ENCODE data around the gene DDX55. TPM values are rescaled to one million over a fixed set of nuclear protein-coding genes. Genes with fewer than 3 reads are reported as not detected.
"Not testable (repeated sequence)": the region's sequence is repeated elsewhere in the genome, so short reads cannot be mapped to it uniquely, and the experiment has no call there.

DDX55 gene
- total and polyA plus RNA-seq, 2 experiments from 2014 or later: 15.2 to 16.1 TPM

DNA sequence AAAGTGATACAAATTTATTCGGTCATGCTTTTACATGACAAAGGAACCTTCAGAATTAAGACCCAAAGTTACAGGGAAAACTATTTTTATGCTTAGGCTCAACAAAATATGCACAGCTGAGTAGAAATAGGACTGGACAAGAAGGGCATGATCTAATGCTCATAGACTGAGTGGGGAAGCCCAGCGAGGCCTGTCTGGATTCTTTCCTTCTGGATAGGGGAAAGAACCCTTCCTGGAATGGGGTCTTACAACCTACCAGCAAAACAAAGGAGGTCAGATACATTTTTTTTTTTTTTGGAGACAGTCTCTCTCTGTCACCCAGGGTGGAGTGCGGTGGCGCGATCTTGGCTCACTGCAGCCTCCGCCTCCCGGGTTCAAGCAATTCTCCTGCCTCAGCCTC lies 2.2 kb upstream of the DDX55 start:
- TF ChIP-seq CTCF (IDR thresholded peaks at IDR 0.05; ENCODE audit: low read depth, low read length): no peak
- Histone ChIP-seq H3K27ac (no peak overlapping the region), H3K9me3 (ENCODE audit: low read depth) (no peaks in the 10 kb centered on the region), H3K27me3 (no peaks in the 10 kb centered on the region), H3K4me1 (ENCODE audit: low read depth) (no peaks in the 10 kb centered on the region), H3K4me3 (no peak overlapping the region), H3K36me3 (peaks cover 26% of the 10 kb centered on the region)
- DNase-seq (ENCODE audit: low read depth in 1 of 2, low spot score in 1 of 2): no peak

GRCh38 chr12:123602651-123603195 lies 824 bp downstream of the DDX55 start:
- no peak for TF ChIP-seq CTCF (IDR thresholded peaks at IDR 0.05; ENCODE audit: low read depth, low read length)
- peaks cover 7% of the 10 kb centered on the region for H3K36me3 ChIP-seq
- no peaks in the 10 kb centered on the region for H3K27me3 ChIP-seq
- peak in 1 of 2 donors; percentile 29 for DNase-seq (ENCODE audit: low read depth in 1 of 2, low spot score in 1 of 2)
- H3K4me3 ChIP-seq: peak overlapping the region; percentile 87
- no peaks in the 10 kb centered on the region for H3K4me1 ChIP-seq (ENCODE audit: low read depth)
- H3K27ac ChIP-seq: peak overlapping the region; percentile 96
- H3K9me3 ChIP-seq (ENCODE audit: low read depth): no peaks in the 10 kb centered on the region

GRCh38 chr12:123603495-123603894 lies 1.6 kb downstream of the DDX55 start:
- H3K27ac ChIP-seq; H3K9me3 ChIP-seq (ENCODE audit: low read depth); H3K27me3 ChIP-seq; H3K4me3 ChIP-seq; H3K4me1 ChIP-seq (ENCODE audit: low read depth); DNase-seq (ENCODE audit: low read depth in 1 of 2, low spot score in 1 of 2): not testable (repeated sequence)
- H3K36me3 ChIP-seq: peaks cover 12% of the 10 kb centered on the region

DNA sequence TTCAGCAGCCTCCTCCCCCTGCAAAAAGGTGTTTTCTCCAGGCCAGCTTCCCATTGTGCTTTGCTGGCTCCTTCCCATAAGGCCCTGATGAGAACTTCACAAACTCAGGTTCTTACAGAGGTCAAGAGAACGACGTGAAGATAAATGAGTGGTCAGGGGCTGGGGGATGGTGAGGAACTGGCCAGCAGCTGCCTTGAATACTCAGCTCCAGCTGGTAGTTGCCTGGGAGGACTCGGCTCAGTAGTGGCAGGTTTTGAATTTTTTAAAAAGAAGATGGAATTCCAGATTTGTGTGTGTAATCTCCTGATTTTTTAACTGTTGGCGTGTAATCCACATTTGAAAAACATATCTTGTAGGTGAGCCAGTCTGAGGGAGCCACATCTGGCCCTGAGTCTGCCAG lies 5.9 kb downstream of the DDX55 start:
- no peaks in the 10 kb centered on the region for H3K9me3 ChIP-seq (ENCODE audit: low read depth)
- peak in 1 of 2 donors; percentile 47 for DNase-seq (ENCODE audit: low read depth in 1 of 2, low spot score in 1 of 2)

DNA sequence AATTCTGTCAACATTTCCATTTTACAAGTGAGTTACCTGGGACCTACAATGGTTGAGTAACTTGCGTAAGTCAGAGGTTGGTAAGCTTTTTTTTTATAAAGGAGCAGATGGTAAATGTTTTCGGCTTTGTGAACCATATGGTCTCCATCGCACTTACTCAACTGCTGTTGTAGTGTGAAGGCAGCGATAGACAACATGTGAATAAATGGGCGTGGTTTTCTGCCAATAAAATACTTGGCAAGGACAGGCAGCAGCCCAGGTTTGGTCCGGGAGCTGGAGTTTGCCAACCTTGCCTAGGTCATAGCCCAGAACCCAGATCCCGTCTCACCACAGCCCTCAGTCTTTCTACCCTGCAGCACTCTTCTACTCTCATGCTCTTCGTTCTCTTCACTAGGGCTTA lies 6.3 kb downstream of the DDX55 start:
- TF ChIP-seq CTCF (IDR thresholded peaks at IDR 0.05; ENCODE audit: low read depth, low read length): no peak

More for the DNA sequence above, 5.9 kb downstream of the DDX55 start:
- H3K36me3 ChIP-seq: peaks cover 44% of the 10 kb centered on the region
- TF ChIP-seq CTCF (IDR thresholded peaks at IDR 0.05; ENCODE audit: low read depth, low read length): no peak
- no peaks in the 10 kb centered on the region for H3K4me1 ChIP-seq (ENCODE audit: low read depth)
- H3K27ac ChIP-seq: peak overlapping the region; percentile 75
- H3K4me3 ChIP-seq: no peak overlapping the region
- no peaks in the 10 kb centered on the region for H3K27me3 ChIP-seq

DNA sequence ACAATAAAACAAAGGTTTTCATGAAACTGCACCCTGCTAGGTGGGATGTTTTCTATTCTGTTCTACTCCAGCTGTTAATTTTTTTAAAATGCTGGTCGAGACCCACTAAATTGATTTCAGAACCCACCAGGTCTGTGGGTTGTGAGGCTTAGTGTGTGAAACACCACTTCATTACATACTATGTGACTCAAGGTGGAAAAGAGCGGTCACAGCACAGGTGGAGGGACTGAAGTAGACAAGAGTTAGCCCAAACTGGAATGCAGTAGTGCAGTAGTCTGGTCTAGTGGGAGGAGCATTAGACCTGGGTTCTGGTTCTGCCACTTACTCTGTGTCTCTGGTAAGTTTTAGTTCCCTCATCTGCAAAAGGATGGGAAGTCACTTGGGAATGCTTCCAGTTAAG lies 12.2 kb downstream of the DDX55 start:
- peaks cover 73% of the 10 kb centered on the region for H3K36me3 ChIP-seq
- TF ChIP-seq CTCF (IDR thresholded peaks at IDR 0.05; ENCODE audit: low read depth, low read length): no peak
- DNase-seq (ENCODE audit: low read depth in 1 of 2, low spot score in 1 of 2): no peak
- no peaks in the 10 kb centered on the region for H3K27me3 ChIP-seq
- H3K9me3 ChIP-seq (ENCODE audit: low read depth): no peaks in the 10 kb centered on the region
- H3K4me1 ChIP-seq (ENCODE audit: low read depth): no peaks in the 10 kb centered on the region
- no peak overlapping the region for H3K4me3 ChIP-seq
- no peak overlapping the region for H3K27ac ChIP-seq

More for the DNA sequence above, 6.3 kb downstream of the DDX55 start:
- Histone ChIP-seq H3K4me3 (no peak overlapping the region), H3K27me3 (no peaks in the 10 kb centered on the region), H3K36me3 (peaks cover 47% of the 10 kb centered on the region), H3K4me1 (ENCODE audit: low read depth) (no peaks in the 10 kb centered on the region), H3K9me3 (ENCODE audit: low read depth) (no peaks in the 10 kb centered on the region), H3K27ac (peak overlapping the region; percentile 75)
- no peak for DNase-seq (ENCODE audit: low read depth in 1 of 2, low spot score in 1 of 2)

All from cardiac muscle cell (in vitro differentiated cells and primary cell).